Activated CD8-positive, alpha-beta memory T cell treated with anti-CD3 and anti-CD28 coated beads, Interleukin-2, amount 10 ng/mL, durations not matched to agents 7 days and 5 days (primary cell): ENCODE data around the gene PPIA. TPM values are rescaled to one million over a fixed set of nuclear protein-coding genes. Genes with fewer than 3 reads are reported as not detected.

Experiments used
- ATAC-seq: fragments of 150-1000 bp; cut with Tn5 transposase; one replicate; pipeline ENCODE4 v1.10.0; 2021; ENCODE audit warnings: moderate library complexity
- CTCF ChIA-PET: fragments of 350-600 bp; sonication (Branson Sonifier 250); formaldehyde crosslinking; loops from one replicate; lab custom pipeline; 2021; ENCODE audit warnings: antibody characterized with exemption; lab: Charles Lee
- DNase-seq: peaks from one replicate; pipeline ENCODE4 v3.0.0-alpha.2; 2020
- H3K27ac Mint-ChIP-seq: one replicate; pipeline ENCODE4 v1.8.0; 2021; ENCODE audit warnings: mild to moderate bottlenecking, mixed read lengths
- H3K27me3 Mint-ChIP-seq: one replicate; pipeline ENCODE4 v1.8.0; 2021; ENCODE audit warnings: mixed read lengths
- H3K36me3 Mint-ChIP-seq: one replicate; pipeline ENCODE4 v1.8.0; 2021; ENCODE audit warnings: mild to moderate bottlenecking, mixed read lengths
- H3K4me1 Mint-ChIP-seq: one replicate; pipeline ENCODE4 v1.8.0; 2021; ENCODE audit warnings: mixed read lengths
- H3K4me3 Mint-ChIP-seq: one replicate; pipeline ENCODE4 v1.8.0; 2021; ENCODE audit warnings: mild to moderate bottlenecking, moderate library complexity, mixed read lengths
- H3K9me3 Mint-ChIP-seq: one replicate; pipeline ENCODE4 v1.8.0; 2022; ENCODE audit warnings: low read depth, mixed read lengths
- total RNA-seq, 2 experiments: library from RNA; stranded (reverse); gene quantifications; one replicate each; pipeline ENCODE4 v1.2.3, GENCODE V29; 2021

Gene PPIA
- total RNA-seq: 1,000 to 10,000 TPM; 1,935 to 2,367 TPM

- Mint-ChIP-seq H3K27ac (peak within 1 kb of the TSS; percentile 99), H3K9me3 (no peaks in the 10 kb centered on the region), H3K36me3 (peaks cover 38% of the 10 kb centered on the region), H3K4me1 (peaks cover 36% of the 10 kb centered on the region), H3K27me3 (no peaks in the 10 kb centered on the region), H3K4me3 (peak within 1 kb of the TSS; percentile 93)
- DNase-seq (peak; percentile 99), ATAC-seq (peak; percentile 92)
- CTCF ChIA-PET: interaction anchor here (0.9 to 2.8 kb wide), 4 partner anchors 11 to 159 kb away, joined by 3 to 17 read pairs (median 4); partner anchors contain the start of gene H2AZ2
Measured at GRCh38 chr7:44796504-44797328, at the start of gene PPIA. Gene PPIA, plus strand, starts transcription at chr7:44796681. Its CDS starts 44 bp downstream, at chr7:44796725.

- Mint-ChIP-seq H3K4me3 (peak within 1 kb of the TSS; percentile 76), H3K36me3 (peaks cover 2% of the 10 kb centered on the region), H3K9me3 (no peaks in the 10 kb centered on the region), H3K4me1 (peaks cover 43% of the 10 kb centered on the region), H3K27ac (peak within 1 kb of the TSS; percentile 83), H3K27me3 (no peaks in the 10 kb centered on the region)
- CTCF ChIA-PET: interaction anchor here (0.9 to 2.2 kb wide), 2 partner anchors 20 to 160 kb away, joined by 3 to 6 read pairs; no protein-coding TSS in a partner anchor
- peak; percentile 94 for DNase-seq
- peak; percentile 90 for ATAC-seq
Measured at GRCh38 chr7:44748045-44748947, 48.2 kb upstream of the PPIA start, which contains the start of gene ZMIZ2. Gene ZMIZ2, plus strand, starts transcription at chr7:44748847. Its CDS starts 7,403 bp downstream, at chr7:44756250.

GRCh38 chr7:44748948-44749731 lies 47.3 kb upstream of the PPIA start:
- peak overlapping the region; percentile 65 for H3K27ac Mint-ChIP-seq
- peaks cover 2% of the 10 kb centered on the region for H3K36me3 Mint-ChIP-seq
- no peaks in the 10 kb centered on the region for H3K27me3 Mint-ChIP-seq
- CTCF ChIA-PET: interaction anchor here (0.9 to 2.2 kb wide), 5 partner anchors 18 to 161 kb away, joined by 3 to 6 read pairs (median 3); no protein-coding TSS in a partner anchor
- peaks cover 43% of the 10 kb centered on the region for H3K4me1 Mint-ChIP-seq
- H3K4me3 Mint-ChIP-seq: peak overlapping the region; percentile 76
- peak; percentile 2 for ATAC-seq
- DNase-seq: peak; percentile 48
- H3K9me3 Mint-ChIP-seq: no peaks in the 10 kb centered on the region

- peak overlapping the region; percentile 71 for H3K27ac Mint-ChIP-seq
- no peaks in the 10 kb centered on the region for H3K27me3 Mint-ChIP-seq
- H3K4me3 Mint-ChIP-seq: peak overlapping the region; percentile 76
- H3K36me3 Mint-ChIP-seq: peaks cover 2% of the 10 kb centered on the region
- no peaks in the 10 kb centered on the region for H3K9me3 Mint-ChIP-seq
- ATAC-seq (no peak), DNase-seq (no peak)
- CTCF ChIA-PET: interaction anchor here (0.8 to 2.2 kb wide), 6 partner anchors 18 to 215 kb away, joined by 3 to 6 read pairs (median 4); no protein-coding TSS in a partner anchor
- H3K4me1 Mint-ChIP-seq: peaks cover 48% of the 10 kb centered on the region
Measured at GRCh38 chr7:44749992-44750391, 46.5 kb upstream of the PPIA start.

GRCh38 chr7:44750424-44750823 lies 46.1 kb upstream of the PPIA start:
- Mint-ChIP-seq H3K9me3 (no peaks in the 10 kb centered on the region), H3K27ac (peak overlapping the region; percentile 71), H3K27me3 (no peaks in the 10 kb centered on the region), H3K4me3 (peak overlapping the region; percentile 76), H3K4me1 (peaks cover 50% of the 10 kb centered on the region), H3K36me3 (peaks cover 2% of the 10 kb centered on the region)
- DNase-seq (peak; percentile 41), ATAC-seq (no peak)
- CTCF ChIA-PET: interaction anchor here (0.8 to 2.2 kb wide), 5 partner anchors 18 to 216 kb away, joined by 3 to 6 read pairs (median 3); no protein-coding TSS in a partner anchor

GRCh38 chr7:44750921-44751571 lies 45.4 kb upstream of the PPIA start:
- peaks cover 2% of the 10 kb centered on the region for H3K36me3 Mint-ChIP-seq
- no peak for ATAC-seq

GRCh38 chr7:44752822-44753221 lies 43.7 kb upstream of the PPIA start:
- no peak overlapping the region for H3K4me3 Mint-ChIP-seq
- ATAC-seq: no peak
- no peaks in the 10 kb centered on the region for H3K27me3 Mint-ChIP-seq
- no peak overlapping the region for H3K27ac Mint-ChIP-seq
- H3K9me3 Mint-ChIP-seq: no peaks in the 10 kb centered on the region
- DNase-seq: no peak
- H3K4me1 Mint-ChIP-seq: peaks cover 43% of the 10 kb centered on the region
- H3K36me3 Mint-ChIP-seq: peaks cover 3% of the 10 kb centered on the region
- CTCF ChIA-PET: interaction anchor here (1.7 kb wide), 1 partner anchor 165 kb away, joined by 4 read pairs; no protein-coding TSS in a partner anchor

More at GRCh38 chr7:44750921-44751571, 45.4 kb upstream of the PPIA start:
- peak; percentile 62 for DNase-seq
- peak overlapping the region; percentile 19 for H3K4me3 Mint-ChIP-seq
- H3K9me3 Mint-ChIP-seq: no peaks in the 10 kb centered on the region
- peak overlapping the region; percentile 71 for H3K27ac Mint-ChIP-seq
- H3K4me1 Mint-ChIP-seq: peaks cover 50% of the 10 kb centered on the region
- H3K27me3 Mint-ChIP-seq: no peaks in the 10 kb centered on the region
- CTCF ChIA-PET: interaction anchor here (1.2 to 2.2 kb wide), 2 partner anchors 163 to 216 kb away, joined by 3 to 6 read pairs; no protein-coding TSS in a partner anchor

- CTCF ChIA-PET: no interaction called here
- Mint-ChIP-seq H3K27ac (peak overlapping the region; percentile 7), H3K27me3 (no peaks in the 10 kb centered on the region), H3K36me3 (peaks cover 5% of the 10 kb centered on the region), H3K4me3 (no peak overlapping the region), H3K4me1 (peaks cover 35% of the 10 kb centered on the region), H3K9me3 (no peaks in the 10 kb centered on the region)
- no peak for DNase-seq
- ATAC-seq: no peak
Measured at GRCh38 chr7:44754802-44755697, 41.4 kb upstream of the PPIA start.

- no peak for ATAC-seq
- DNase-seq: no peak
- Mint-ChIP-seq H3K36me3 (peaks cover 6% of the 10 kb centered on the region), H3K4me1 (peaks cover 26% of the 10 kb centered on the region), H3K27ac (no peak overlapping the region), H3K9me3 (no peaks in the 10 kb centered on the region), H3K4me3 (no peak overlapping the region), H3K27me3 (no peaks in the 10 kb centered on the region)
- CTCF ChIA-PET: no interaction called here
Measured at GRCh38 chr7:44755698-44756627, 40.5 kb upstream of the PPIA start.

GRCh38 chr7:44756904-44757303 lies 39.6 kb upstream of the PPIA start:
- Mint-ChIP-seq H3K36me3 (peaks cover 7% of the 10 kb centered on the region), H3K27ac (no peak overlapping the region), H3K9me3 (no peaks in the 10 kb centered on the region), H3K4me1 (peaks cover 18% of the 10 kb centered on the region), H3K4me3 (no peak overlapping the region), H3K27me3 (no peaks in the 10 kb centered on the region)
- ATAC-seq: no peak
- no peak for DNase-seq
- CTCF ChIA-PET: no interaction called here
